ENCODE measurements around the gene MAPKAP1.

Gene MAPKAP1

GRCh38 chr9:125529589-125530515 is 177.2 kb downstream of the MAPKAP1 start:
- no peak for DNase-seq

DNA sequence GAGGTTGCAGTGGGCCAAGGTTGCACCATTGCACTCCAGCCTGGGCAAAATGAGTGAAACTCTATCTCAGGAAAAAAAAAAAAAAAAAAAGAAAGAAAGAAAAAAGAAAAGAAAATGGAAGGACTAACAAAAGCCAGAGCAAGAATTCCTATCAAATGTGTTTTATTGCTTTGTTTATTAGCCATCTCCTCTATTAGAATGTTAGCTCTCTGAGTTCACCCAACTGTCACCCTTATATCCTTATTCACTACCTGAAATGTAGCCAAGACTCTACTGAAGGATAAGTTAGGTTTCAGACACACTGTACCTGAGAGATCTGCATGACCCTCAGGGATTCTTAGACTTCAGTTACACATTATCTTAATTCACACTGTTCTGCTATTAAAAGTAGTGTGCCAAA is 177.9 kb downstream of the MAPKAP1 start:
- DNase-seq = no peak

- no peak for DNase-seq
Measured at GRCh38 chr9:125527471-125528002, 179.5 kb downstream of the MAPKAP1 start.

DNA sequence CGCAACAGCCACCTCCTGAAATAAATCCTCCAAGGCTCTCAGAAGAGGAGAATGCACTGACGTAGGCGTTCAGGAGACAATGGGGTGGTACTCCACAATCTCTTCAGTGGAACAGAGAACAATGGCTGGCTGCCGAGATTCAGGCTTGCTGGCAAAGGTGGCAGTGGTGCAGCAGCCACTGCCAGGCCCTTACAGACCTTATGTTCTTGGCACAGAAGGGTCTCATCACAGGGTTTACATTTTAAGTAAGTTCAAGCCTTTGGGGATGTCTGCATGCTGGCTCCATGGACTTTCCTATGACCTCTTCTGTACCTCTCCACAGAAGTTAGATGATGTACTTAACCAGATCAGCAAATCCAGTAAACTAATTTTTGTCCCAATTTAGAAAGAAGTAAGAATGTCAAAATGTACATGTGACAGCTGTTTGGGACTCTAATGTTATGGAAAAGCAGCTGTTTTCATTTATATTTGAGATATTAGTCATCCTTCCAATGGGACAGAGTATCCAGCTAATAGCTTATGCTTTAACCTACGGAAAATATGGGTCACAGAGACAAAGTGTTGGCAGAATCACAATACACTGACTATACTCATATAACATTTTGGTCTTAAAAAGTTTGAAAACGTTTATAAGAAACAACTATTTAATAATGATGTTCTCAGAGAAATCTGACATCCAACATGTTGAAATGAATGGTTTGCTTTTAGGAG is 180.9 kb downstream of the MAPKAP1 start:
- no peak for DNase-seq

- DNase-seq = no peak
Measured at GRCh38 chr9:125524583-125525355, 182.2 kb downstream of the MAPKAP1 start.

DNA sequence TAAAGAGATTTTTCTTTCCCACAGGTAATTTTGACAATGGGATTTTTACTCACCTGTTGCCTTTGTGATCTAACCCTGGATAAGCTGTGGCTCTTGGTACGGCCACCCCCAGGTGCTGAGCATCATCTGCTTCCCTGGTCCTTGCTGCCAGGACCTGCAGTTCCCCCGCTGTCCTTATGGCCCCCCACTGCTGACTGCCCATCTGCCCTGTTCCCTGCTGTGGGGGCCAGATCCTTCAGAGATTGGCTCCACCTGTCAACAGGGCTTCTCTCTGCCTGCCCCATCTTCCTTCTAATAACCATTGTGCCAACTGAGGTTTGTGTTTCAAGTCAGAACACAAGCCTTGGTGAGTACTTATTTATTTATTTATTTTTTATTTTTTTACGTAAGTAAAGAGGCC is 183.3 kb downstream of the MAPKAP1 start:
- DNase-seq = no peak

DNA sequence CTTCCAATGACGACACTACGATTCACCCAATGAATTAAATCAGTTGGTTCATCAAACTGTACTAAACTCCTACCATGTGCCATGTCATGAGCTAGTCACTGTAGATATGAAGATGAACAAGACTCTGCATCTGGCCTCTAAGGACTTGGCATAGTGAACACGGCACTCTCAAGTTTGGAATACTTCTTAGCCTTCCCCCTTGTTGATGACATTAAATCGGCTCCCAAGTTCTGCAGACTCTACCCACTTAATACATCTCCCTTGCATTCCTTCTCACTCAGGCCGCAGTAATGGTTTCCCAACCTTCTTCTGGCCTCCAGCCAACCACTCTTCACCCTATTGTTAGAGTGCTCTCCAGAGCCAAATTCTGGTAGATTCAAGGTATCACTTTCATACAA is 184.7 kb downstream of the MAPKAP1 start:
- DNase-seq = no peak

GRCh38 chr9:125521462-125522327 is 185.3 kb downstream of the MAPKAP1 start:
- no peak for DNase-seq

GRCh38 chr9:125519734-125520133 is 187.3 kb downstream of the MAPKAP1 start:
- DNase-seq = no peak

DNA sequence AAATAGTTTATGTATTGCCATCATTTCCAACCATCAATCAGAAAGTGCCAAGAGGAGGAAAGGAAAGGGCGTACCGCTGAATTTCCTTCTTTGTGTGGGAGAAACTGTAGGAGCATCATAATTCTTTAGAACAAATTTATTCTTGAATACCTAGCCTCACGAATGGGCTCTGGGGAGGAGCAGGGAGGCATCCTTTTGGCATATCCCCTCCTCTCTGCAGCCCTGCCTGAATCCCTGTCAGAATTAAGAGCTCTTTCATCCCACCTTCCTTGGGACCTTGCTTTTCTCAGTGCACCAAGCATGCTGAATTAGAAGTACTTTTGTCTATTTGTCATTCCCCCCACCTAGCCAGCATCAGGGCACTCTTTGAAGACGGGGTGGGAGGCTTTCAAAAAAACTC is 189.4 kb downstream of the MAPKAP1 start:
- DNase-seq = no peak

DNA sequence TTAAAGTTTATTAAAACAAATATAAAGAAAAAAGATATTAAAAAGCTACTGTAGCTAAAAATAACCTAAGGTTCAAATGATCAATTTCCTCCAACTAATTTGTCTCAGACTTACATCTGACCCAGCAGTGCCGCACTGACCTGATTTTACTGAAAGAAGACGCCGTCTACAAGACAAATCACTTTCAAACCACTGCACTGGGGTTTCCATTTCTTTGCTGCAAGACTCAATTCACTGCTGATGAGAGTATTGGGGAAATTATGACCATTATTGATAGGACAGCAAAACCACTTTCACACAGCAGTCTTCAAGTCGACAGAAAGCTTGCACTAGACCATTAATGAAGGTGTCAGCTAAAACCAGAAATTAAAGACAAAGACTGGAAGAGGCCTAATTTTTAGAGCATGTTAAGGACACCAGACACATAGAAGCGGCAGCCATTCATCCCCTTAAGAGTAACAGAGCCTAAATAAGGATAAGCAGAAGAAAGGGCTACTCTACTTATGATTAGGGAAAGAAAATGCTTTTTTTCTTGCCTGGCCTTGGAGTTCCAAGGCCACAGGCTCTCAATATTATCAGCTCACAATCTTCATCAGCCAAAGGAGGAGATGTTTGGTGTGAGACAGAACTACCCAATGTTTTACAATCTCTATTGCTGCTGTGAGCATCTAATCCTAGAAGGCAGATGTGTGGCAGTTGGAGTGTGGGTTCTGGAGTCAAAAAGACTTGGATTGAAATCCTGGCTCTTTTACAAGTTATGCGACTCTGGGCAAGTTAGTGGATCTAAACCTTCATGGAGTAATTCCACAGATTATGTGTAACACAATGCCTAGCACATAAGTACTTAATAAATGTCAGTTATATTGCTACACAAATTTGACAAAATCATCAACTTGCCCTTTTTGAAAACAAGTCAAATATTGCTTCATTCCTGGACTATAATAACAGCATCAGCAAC is 190.7 kb downstream of the MAPKAP1 start:
- DNase-seq = no peak

GRCh38 chr9:125515281-125515680 is 191.7 kb downstream of the MAPKAP1 start:
- no peak for DNase-seq

GRCh38 chr9:125514468-125514867 is 192.5 kb downstream of the MAPKAP1 start:
- no peak for DNase-seq

DNA sequence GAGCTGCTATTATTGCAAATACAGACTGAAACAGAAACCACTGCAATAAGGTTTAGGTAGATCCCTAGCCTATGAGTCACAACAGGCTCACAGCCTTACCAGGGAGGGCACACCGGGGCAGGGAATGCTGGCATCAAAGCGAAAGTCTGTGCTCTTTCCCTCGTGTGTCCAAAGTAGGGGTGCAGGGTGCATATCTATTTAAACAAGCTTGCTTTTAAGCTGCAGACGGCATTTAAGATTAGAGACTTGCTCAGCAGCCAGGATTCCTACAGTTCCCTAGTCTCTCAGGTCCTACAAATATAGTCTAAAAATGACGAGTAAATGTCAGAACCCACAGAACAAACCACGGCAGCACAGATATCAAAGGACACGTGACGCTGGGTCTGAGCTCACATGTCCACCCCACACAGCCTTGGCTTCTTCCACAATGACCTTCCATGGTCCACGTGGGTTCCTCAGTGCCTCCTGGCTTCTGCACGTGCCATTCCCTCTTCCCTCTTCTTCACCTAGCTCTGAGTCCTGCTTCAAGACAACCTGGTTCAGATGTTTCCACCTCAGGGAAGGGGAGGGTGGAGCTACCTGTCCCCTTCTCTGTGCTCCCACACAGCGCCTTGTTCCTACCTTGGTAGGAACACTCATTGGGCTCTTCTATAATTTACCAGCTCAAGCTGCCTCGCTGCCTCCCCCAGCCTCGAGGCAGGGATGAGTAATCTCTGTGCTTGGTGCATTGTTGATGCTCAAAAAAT is 193.2 kb downstream of the MAPKAP1 start:
- DNase-seq = no peak

GRCh38 chr9:125513303-125513667 is 193.7 kb downstream of the MAPKAP1 start:
- no peak for DNase-seq

DNA sequence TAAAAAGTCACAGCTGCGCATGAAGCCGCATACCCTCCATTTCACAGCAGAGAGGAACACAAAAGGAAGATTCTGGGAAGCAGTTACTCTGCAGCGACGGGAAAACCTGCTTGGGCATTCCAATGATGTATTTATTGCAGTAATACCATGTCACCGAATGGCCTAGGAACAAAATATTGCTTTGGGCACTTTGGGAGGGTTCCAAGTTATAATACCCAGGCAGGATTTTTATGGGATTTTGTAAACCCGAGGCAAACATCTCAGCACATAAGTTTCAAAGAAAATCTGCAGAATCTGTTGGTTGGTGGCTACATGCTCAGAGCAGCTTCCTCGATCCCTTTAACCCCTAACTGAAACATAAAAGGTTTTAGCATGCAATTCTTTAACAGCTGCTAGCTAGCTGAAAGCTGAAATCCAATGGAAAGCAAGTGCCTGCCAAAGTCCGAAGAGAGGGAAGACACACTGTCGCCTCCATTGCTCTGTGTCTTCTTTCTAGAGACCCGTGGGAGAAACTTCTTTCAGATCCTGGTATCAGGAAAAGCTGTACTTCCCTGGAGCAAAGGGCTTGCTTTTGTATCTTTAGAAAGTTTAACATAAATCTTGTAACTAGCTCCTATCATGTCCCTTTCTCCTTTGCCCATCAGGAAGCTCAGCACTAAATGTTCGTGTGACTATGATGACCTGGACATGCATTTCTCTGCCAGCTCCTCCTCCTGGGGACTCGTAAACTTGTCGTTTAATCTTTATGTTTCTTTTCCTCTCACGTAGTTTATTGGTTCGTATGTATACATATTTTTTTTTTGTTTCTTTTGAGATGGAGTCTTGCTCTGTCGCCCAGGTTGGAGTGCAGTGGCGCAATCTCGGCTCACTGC is 195.0 kb downstream of the MAPKAP1 start:
- DNase-seq = no peak

- no peak for DNase-seq
Measured at GRCh38 chr9:125510980-125511379, 196.0 kb downstream of the MAPKAP1 start.

DNA sequence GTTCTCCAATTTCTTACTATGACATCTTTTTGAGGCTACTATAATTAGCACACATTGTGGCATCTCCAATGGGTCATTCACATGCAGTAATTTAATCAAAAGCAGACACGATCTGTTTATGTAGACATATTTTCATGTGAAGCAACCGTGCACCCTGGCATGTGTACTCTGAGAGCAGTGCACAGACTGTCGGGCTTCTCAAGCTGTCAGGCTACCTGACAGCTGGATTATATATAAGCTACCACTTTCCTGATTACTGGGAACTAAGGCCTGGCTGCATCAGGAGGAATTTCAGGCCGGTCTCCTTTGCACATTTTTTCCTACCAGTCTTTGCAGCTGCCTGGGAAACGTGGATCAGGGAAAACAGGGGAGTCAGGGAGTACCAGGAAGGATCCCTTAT is 197.5 kb downstream of the MAPKAP1 start:
- no peak for DNase-seq

- no peak for DNase-seq
Measured at GRCh38 chr9:125508249-125508648, 198.8 kb downstream of the MAPKAP1 start.
